GM12873 (cell line): Measurements from ENCODE around the gene DEXI.

Source experiments
- CTCF ChIP-seq: IDR thresholded peaks from 2 replicates; pipeline ENCODE4 v1.5.1; 2012; ENCODE audit warnings: low read depth, mild to moderate bottlenecking, moderate library complexity, low read length, control low read depth; ENCODE audit not compliant: insufficient read depth; ENCODE audit errors: missing control alignments

Gene DEXI

GRCh38 chr16:10957771-10958482 is 15.7 kb upstream of the DEXI start:
- no peak for TF ChIP-seq CTCF

- TF ChIP-seq CTCF: no peak
Measured at GRCh38 chr16:10954903-10955302, 12.6 kb upstream of the DEXI start.

- no peak for TF ChIP-seq CTCF
Measured at GRCh38 chr16:10951026-10951425, 8.8 kb upstream of the DEXI start.

- TF ChIP-seq CTCF: no peak
Measured at GRCh38 chr16:10950393-10950792, 8.1 kb upstream of the DEXI start.

- peak; percentile 52 for TF ChIP-seq CTCF
Measured at GRCh38 chr16:10949424-10949970, 7.2 kb upstream of the DEXI start.

- TF ChIP-seq CTCF: no peak
Measured at GRCh38 chr16:10947211-10947787, 5.0 kb upstream of the DEXI start.

- no peak for TF ChIP-seq CTCF
Measured at GRCh38 chr16:10946308-10946707, 4.0 kb upstream of the DEXI start.
